Kidney (tissue), 14 donors: Measurements from ENCODE around the gene NEURL1B. TPM values are rescaled to one million over a fixed set of nuclear protein-coding genes. Genes with fewer than 3 reads are reported as not detected.

Experiments
- DNase-seq, 5 donors: peaks; one replicate each; pipeline ENCODE4 v3.0.0-alpha.2; 2013 to 2020
- FAIRE-seq: peaks from 2 replicates; lab custom pipeline; 2012; peaks lifted over from hg19 to GRCh38; lab: Jason Lieb, UNC
- H3K27ac ChIP-seq, 2 donors: one replicate each; pipeline ENCODE4 v1.7.0; 2013; ENCODE audit warnings: low read depth in 2 of 2, low read length in 2 of 2, inconsistent platforms in 1 of 2
- H3K27me3 ChIP-seq: one replicate; pipeline ENCODE4 v1.7.1; 2013; ENCODE audit warnings: low read length, inconsistent platforms; ENCODE audit not compliant: control insufficient read depth, insufficient read depth
- H3K36me3 ChIP-seq, 3 donors: one replicate each; pipeline versions ENCODE4 v1.7.0 to v1.7.1; 2013; ENCODE audit warnings: low read length in 3 of 3, control low read depth in 1 of 3, inconsistent platforms in 1 of 3; ENCODE audit not compliant: insufficient read depth in 3 of 3, control insufficient read depth in 2 of 3
- H3K4me1 ChIP-seq, 3 donors: one replicate each; pipeline versions ENCODE4 v1.7.0 to v1.7.1; 2013; ENCODE audit warnings: low read length in 3 of 3, inconsistent platforms in 1 of 3, low read depth in 1 of 3; ENCODE audit not compliant: control insufficient read depth in 2 of 3, insufficient read depth in 2 of 3
- H3K4me3 ChIP-seq, 3 donors: one replicate each; pipeline versions ENCODE4 v1.7.0 to v1.8.1; 2013; ENCODE audit warnings: low read length in 3 of 3, control low read depth in 1 of 3, inconsistent platforms in 1 of 3
- H3K9ac ChIP-seq, 3 donors: one replicate each; pipeline versions ENCODE4 v1.7.0 to v1.7.1; 2013; ENCODE audit warnings: low read length in 3 of 3, control low read depth in 1 of 3, inconsistent platforms in 1 of 3
- H3K9me3 ChIP-seq, 3 donors: one replicate each; pipeline versions ENCODE4 v1.7.0 to v1.7.1; 2013; ENCODE audit warnings: low read length in 3 of 3, control low read depth in 1 of 3, inconsistent platforms in 1 of 3; ENCODE audit not compliant: control insufficient read depth in 2 of 3, insufficient read depth in 1 of 3
- intact Hi-C: fragments of 100-400 bp; cut with DNase I; formaldehyde crosslinking; loops from one replicate; pipeline ENCODE4 v1.11.1; 2022
- polyA plus RNA-seq: library from polyadenylated mRNA; stranded (reverse); fragments of 350-450 nt; fragmentation: Illumina TruSeq; extraction: RNeasy Lipid Tissue Mini Kit (QIAGEN cat#74804); gene quantifications from one replicate; pipeline ENCODE4 v1.2.3, GENCODE V29; 2014; ENCODE audit warnings: low read depth, low replicate concordance; ENCODE audit not compliant: insufficient read depth
- total RNA-seq: library from RNA; stranded (reverse); fragmentation: NEBNext Ultra II Directional; extraction: Animal tissue kit (Norgen Biotek cat#: 25700); gene quantifications from one replicate; pipeline ENCODE4 v1.2.1, GENCODE V29; 2021
- TF ChIP-seq, protein P1 (sequence below): IDR thresholded peaks from 3 replicates; pipeline ENCODE4 v1.5.1; 2012; ENCODE audit warnings: mild to moderate bottlenecking, moderate library complexity, borderline replicate concordance; ENCODE audit not compliant: insufficient read depth; ENCODE audit errors: extremely low read depth
- donor health status: control.
- donor health status: control.
- donor health status: control.
- donor health status: control.
- donor health status: control.
- donor health status: DM: yes; HTN: yes; CAD: no.
- donor health status: Normal renal cell carcinoma (clear cell type).

The NEURL1B gene
- total and polyA plus RNA-seq, 2 donors from 2014 or later: 5.4 to 42.6 TPM

DNA sequence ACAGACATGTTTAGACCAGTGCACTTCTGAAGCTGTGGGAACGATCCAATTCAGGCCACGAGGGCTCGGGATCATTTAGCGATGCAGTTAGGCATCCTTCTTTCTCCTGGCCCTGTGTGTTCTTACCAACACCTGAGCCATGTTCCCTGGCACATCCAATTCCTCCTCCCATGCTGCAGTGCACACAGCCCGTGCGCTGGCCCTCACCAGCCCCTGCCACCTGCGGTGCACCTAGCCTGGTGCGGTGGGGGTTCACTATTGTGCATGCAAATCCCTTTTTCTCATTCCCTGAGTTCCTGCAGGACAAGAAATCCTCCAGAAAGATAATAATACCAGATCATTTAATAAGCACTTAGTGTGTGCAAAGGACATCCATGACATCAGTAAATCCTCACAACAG lies 53.5 kb downstream of the NEURL1B start:
- DNase-seq: peak in 1 of 5 donors; percentile 29
- TF ChIP-seq, protein P1, sequence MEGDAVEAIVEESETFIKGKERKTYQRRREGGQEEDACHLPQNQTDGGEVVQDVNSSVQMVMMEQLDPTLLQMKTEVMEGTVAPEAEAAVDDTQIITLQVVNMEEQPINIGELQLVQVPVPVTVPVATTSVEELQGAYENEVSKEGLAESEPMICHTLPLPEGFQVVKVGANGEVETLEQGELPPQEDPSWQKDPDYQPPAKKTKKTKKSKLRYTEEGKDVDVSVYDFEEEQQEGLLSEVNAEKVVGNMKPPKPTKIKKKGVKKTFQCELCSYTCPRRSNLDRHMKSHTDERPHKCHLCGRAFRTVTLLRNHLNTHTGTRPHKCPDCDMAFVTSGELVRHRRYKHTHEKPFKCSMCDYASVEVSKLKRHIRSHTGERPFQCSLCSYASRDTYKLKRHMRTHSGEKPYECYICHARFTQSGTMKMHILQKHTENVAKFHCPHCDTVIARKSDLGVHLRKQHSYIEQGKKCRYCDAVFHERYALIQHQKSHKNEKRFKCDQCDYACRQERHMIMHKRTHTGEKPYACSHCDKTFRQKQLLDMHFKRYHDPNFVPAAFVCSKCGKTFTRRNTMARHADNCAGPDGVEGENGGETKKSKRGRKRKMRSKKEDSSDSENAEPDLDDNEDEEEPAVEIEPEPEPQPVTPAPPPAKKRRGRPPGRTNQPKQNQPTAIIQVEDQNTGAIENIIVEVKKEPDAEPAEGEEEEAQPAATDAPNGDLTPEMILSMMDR: no peak
- H3K9ac ChIP-seq: no peak overlapping the region
- H3K4me3 ChIP-seq: no peak overlapping the region
- H3K27ac ChIP-seq: no peak overlapping the region
- no peaks in the 10 kb centered on the region for H3K9me3 ChIP-seq
- no peaks in the 10 kb centered on the region for H3K27me3 ChIP-seq
- peaks cover 0 to 17% (median 7%) of the 10 kb centered on the region in 3 donors for H3K4me1 ChIP-seq
- FAIRE-seq: no peak
- H3K36me3 ChIP-seq: peaks cover 0 to 5% (median 0%) of the 10 kb centered on the region in 3 donors
- intact Hi-C loops: no loop called here

GRCh38 chr5:172695232-172696054 lies 54.4 kb downstream of the NEURL1B start:
- intact Hi-C loops: loop anchor here (5.0 kb wide), 1 partner anchor 213 kb away; no protein-coding TSS in a partner anchor
- H3K36me3 ChIP-seq: peaks cover 0 to under 1% (median 0%) of the 10 kb centered on the region in 3 donors
- H3K4me3 ChIP-seq: no peak overlapping the region
- H3K27ac ChIP-seq: no peak overlapping the region
- H3K9ac ChIP-seq: peak overlapping the region in 1 of 3 donors; percentile 26
- TF ChIP-seq, protein P1: no peak
- peaks cover 0 to 19% (median 7%) of the 10 kb centered on the region in 3 donors for H3K4me1 ChIP-seq
- no peaks in the 10 kb centered on the region for H3K9me3 ChIP-seq
- peak in 1 of 5 donors; percentile 68 for DNase-seq
- H3K27me3 ChIP-seq: no peaks in the 10 kb centered on the region
- no peak for FAIRE-seq

GRCh38 chr5:172696171-172696849 lies 55.2 kb downstream of the NEURL1B start:
- Histone ChIP-seq H3K9me3 (no peaks in the 10 kb centered on the region), H3K36me3 (no peaks in the 10 kb centered on the region), H3K27me3 (no peaks in the 10 kb centered on the region), H3K9ac (peak overlapping the region in 1 of 3 donors; percentile 75), H3K4me1 (peaks cover 3 to 21% (median 7%) of the 10 kb centered on the region in 3 donors), H3K4me3 (peak overlapping the region in 1 of 3 donors; percentile 91), H3K27ac (peak overlapping the region in 1 of 2 donors; percentile 57)
- intact Hi-C loops: loop anchor here (5.0 kb wide), 1 partner anchor 214 kb away; no protein-coding TSS in a partner anchor
- DNase-seq (peak in 1 of 5 donors; percentile 90), FAIRE-seq (no peak)
- TF ChIP-seq, protein P1: no peak
